GM19328 (cell line): ENCODE data around the gene LYRM4.

Experiments
- ATAC-seq: cut with Tn5 transposase; IDR thresholded peaks from one replicate; pipeline ENCODE4 v1.9.1; 2021; ENCODE audit warnings: mild to moderate bottlenecking, moderate library complexity; ENCODE audit not compliant: unreplicated experiment

The LYRM4 gene

GRCh38 chr6:5102267-5102970 lies 158.3 kb downstream of the LYRM4 start:
- no peak for ATAC-seq

- ATAC-seq = no peak
Measured at GRCh38 chr6:5100806-5101205, 159.9 kb downstream of the LYRM4 start.

- ATAC-seq = no peak
Measured at GRCh38 chr6:5099537-5099936, 161.2 kb downstream of the LYRM4 start.

GRCh38 chr6:5098501-5099270 lies 162.1 kb downstream of the LYRM4 start:
- ATAC-seq = no peak

GRCh38 chr6:5096482-5096881 lies 164.3 kb downstream of the LYRM4 start:
- no peak for ATAC-seq

GRCh38 chr6:5095236-5095635 lies 165.5 kb downstream of the LYRM4 start:
- ATAC-seq = peak; percentile 77

- ATAC-seq = no peak
Measured at GRCh38 chr6:5094327-5094726, 166.4 kb downstream of the LYRM4 start.

- no peak for ATAC-seq
Measured at GRCh38 chr6:5093231-5094015, 167.3 kb downstream of the LYRM4 start.

GRCh38 chr6:5091210-5092069 lies 169.3 kb downstream of the LYRM4 start:
- ATAC-seq = no peak

- ATAC-seq = no peak
Measured at GRCh38 chr6:5090603-5091002, 170.1 kb downstream of the LYRM4 start.

GRCh38 chr6:5089481-5090438 lies 171.0 kb downstream of the LYRM4 start:
- ATAC-seq = no peak

- ATAC-seq = no peak
Measured at GRCh38 chr6:5088780-5089179, 172.0 kb downstream of the LYRM4 start.

- ATAC-seq = no peak
Measured at GRCh38 chr6:5087389-5087788, 173.4 kb downstream of the LYRM4 start.

- ATAC-seq = no peak
Measured at GRCh38 chr6:5086294-5086890, 174.4 kb downstream of the LYRM4 start.

- ATAC-seq = no peak
Measured at GRCh38 chr6:5085648-5086293, 175.0 kb downstream of the LYRM4 start.

GRCh38 chr6:5084781-5085647 lies 175.7 kb downstream of the LYRM4 start, which contains the start of gene PPP1R3G:
PPP1R3G (plus strand) TSS chr6:5085341; CDS start chr6:5085486, 145 bp downstream.
- no peak for ATAC-seq

GRCh38 chr6:5084360-5084780 lies 176.4 kb downstream of the LYRM4 start:
- no peak for ATAC-seq
